Keratinocyte (primary cell): Measurements from ENCODE around the gene ENO4.

Experiments used
- CTCF ChIP-seq, 3 experiments: IDR thresholded peaks in 1 of 3; conservative IDR thresholded peaks in 1 of 3; optimal IDR thresholded peaks in 1 of 3; 2 replicates in 2 of 3; 3 replicates in 1 of 3; pipeline versions ENCODE3 to v1.5.1; 2011; ENCODE audit warnings: low read length in 3 of 3, mild to moderate bottlenecking in 3 of 3, moderate library complexity in 2 of 3, control low read depth in 1 of 3, inconsistent platforms in 1 of 3; ENCODE audit not compliant: insufficient read depth in 2 of 3; ENCODE audit errors: extremely low read depth in 1 of 3
- EZH2 ChIP-seq: IDR thresholded peaks from one replicate; pipeline ENCODE4 v1.6.1; 2012; ENCODE audit warnings: inconsistent platforms, mild to moderate bottlenecking, low read length, moderate library complexity

GRCh38 chr10:116829711-116830110 lies 19.6 kb upstream of the ENO4 start:
- no peak for TF ChIP-seq CTCF (optimal IDR thresholded peaks at IDR 0.05 in 1 of 3, IDR thresholded peaks at IDR 0.05 in 1 of 3, conservative IDR thresholded peaks at IDR 0.05 in 1 of 3; ENCODE audit: extremely low read depth in 1 of 3, insufficient read depth in 2 of 3, low read length in 3 of 3)
- TF ChIP-seq EZH2, result no peak
